ENCODE measurements around the gene SNRNP200. TPM values are rescaled to one million over a fixed set of nuclear protein-coding genes. Genes with fewer than 3 reads are reported as not detected.
A peak's percentile ranks its signal among the peaks of the same experiment; 100 is the strongest.

The SNRNP200 gene
- total RNA-seq, result 192 and 196 TPM in 2 replicates

GRCh38 chr2:96305091-96305978, at the start of gene SNRNP200:
TSS of gene SNRNP200 (minus strand) at chr2:96305546. CDS start at chr2:96305437, 109 bp downstream.
- H3K27me3 Mint-ChIP-seq (ENCODE audit: insufficient read depth), result no peaks in the 10 kb centered on the region
- H3K36me3 Mint-ChIP-seq (ENCODE audit: low read depth), result peaks cover 47% of the 10 kb centered on the region
- intact Hi-C loops (cut with micrococcal nuclease), result loop anchor here (1.0 to 5.0 kb wide), 11 partner anchors 16 to 552 kb away; partner anchors contain the start of genes ANKRD39, CIAO1 and LMAN2L
- H3K4me3 Mint-ChIP-seq, result peak within 1 kb of the TSS; percentile 99
- no peaks in the 10 kb centered on the region for H3K9me3 Mint-ChIP-seq
- H3K4me1 Mint-ChIP-seq (ENCODE audit: low read depth), result peaks cover 45% of the 10 kb centered on the region
- peak; percentile 87 for DNase-seq (ENCODE audit: low spot score)
- peak within 1 kb of the TSS; percentile 96 for H3K27ac Mint-ChIP-seq

- peaks cover 56% of the 10 kb centered on the region for H3K36me3 Mint-ChIP-seq (ENCODE audit: low read depth)
- H3K4me1 Mint-ChIP-seq (ENCODE audit: low read depth), result no peaks in the 10 kb centered on the region
- no peaks in the 10 kb centered on the region for H3K27me3 Mint-ChIP-seq (ENCODE audit: insufficient read depth)
- DNase-seq (ENCODE audit: low spot score), result no peak
- H3K4me3 Mint-ChIP-seq, result no peak overlapping the region
- H3K27ac Mint-ChIP-seq, result no peak overlapping the region
- H3K9me3 Mint-ChIP-seq, result no peaks in the 10 kb centered on the region
- intact Hi-C loops (cut with micrococcal nuclease), result no loop called here
These were observed 49.1 kb upstream of the SNRNP200 start for GRCh38 chr2:96354492-96354891.

- Mint-ChIP-seq H3K9me3 (no peaks in the 10 kb centered on the region), H3K4me1 (ENCODE audit: low read depth) (no peaks in the 10 kb centered on the region), H3K27me3 (ENCODE audit: insufficient read depth) (no peaks in the 10 kb centered on the region), H3K27ac (no peak overlapping the region), H3K4me3 (no peak overlapping the region), H3K36me3 (ENCODE audit: low read depth) (peaks cover 56% of the 10 kb centered on the region)
- DNase-seq (ENCODE audit: low spot score), result no peak
- intact Hi-C loops (cut with micrococcal nuclease), result no loop called here
These were observed 48.3 kb upstream of the SNRNP200 start for GRCh38 chr2:96353606-96354101.

GRCh38 chr2:96353032-96353561, 47.8 kb upstream of the SNRNP200 start:
- intact Hi-C loops (cut with micrococcal nuclease), result no loop called here
- Mint-ChIP-seq H3K36me3 (ENCODE audit: low read depth) (peaks cover 55% of the 10 kb centered on the region), H3K4me3 (no peak overlapping the region), H3K27me3 (ENCODE audit: insufficient read depth) (no peaks in the 10 kb centered on the region), H3K9me3 (no peaks in the 10 kb centered on the region), H3K4me1 (ENCODE audit: low read depth) (no peaks in the 10 kb centered on the region), H3K27ac (no peak overlapping the region)
- no peak for DNase-seq (ENCODE audit: low spot score)

GRCh38 chr2:96347395-96347794, 42.0 kb upstream of the SNRNP200 start:
- Mint-ChIP-seq H3K4me3 (no peak overlapping the region), H3K27me3 (ENCODE audit: insufficient read depth) (no peaks in the 10 kb centered on the region), H3K27ac (peak overlapping the region; percentile 49), H3K9me3 (no peaks in the 10 kb centered on the region), H3K4me1 (ENCODE audit: low read depth) (peaks cover 11% of the 10 kb centered on the region), H3K36me3 (ENCODE audit: low read depth) (peaks cover 69% of the 10 kb centered on the region)
- DNase-seq (ENCODE audit: low spot score), result no peak
- intact Hi-C loops (cut with micrococcal nuclease), result no loop called here

GRCh38 chr2:96345868-96346462, 40.6 kb upstream of the SNRNP200 start:
- H3K27ac Mint-ChIP-seq, result no peak overlapping the region
- H3K27me3 Mint-ChIP-seq (ENCODE audit: insufficient read depth), result no peaks in the 10 kb centered on the region
- peaks cover 71% of the 10 kb centered on the region for H3K36me3 Mint-ChIP-seq (ENCODE audit: low read depth)
- DNase-seq (ENCODE audit: low spot score), result no peak
- no peak overlapping the region for H3K4me3 Mint-ChIP-seq
- peaks cover 25% of the 10 kb centered on the region for H3K4me1 Mint-ChIP-seq (ENCODE audit: low read depth)
- H3K9me3 Mint-ChIP-seq, result no peaks in the 10 kb centered on the region
- intact Hi-C loops (cut with micrococcal nuclease), result no loop called here

- H3K27ac Mint-ChIP-seq, result no peak overlapping the region
- peaks cover 30% of the 10 kb centered on the region for H3K4me1 Mint-ChIP-seq (ENCODE audit: low read depth)
- no peak overlapping the region for H3K4me3 Mint-ChIP-seq
These were observed 40.1 kb upstream of the SNRNP200 start for GRCh38 chr2:96345438-96345837.

GRCh38 chr2:96344011-96344410, 38.7 kb upstream of the SNRNP200 start:
- intact Hi-C loops (cut with micrococcal nuclease), result no loop called here
- Mint-ChIP-seq H3K9me3 (no peaks in the 10 kb centered on the region), H3K4me3 (no peak overlapping the region), H3K4me1 (ENCODE audit: low read depth) (peaks cover 38% of the 10 kb centered on the region), H3K36me3 (ENCODE audit: low read depth) (peaks cover 67% of the 10 kb centered on the region), H3K27me3 (ENCODE audit: insufficient read depth) (no peaks in the 10 kb centered on the region), H3K27ac (peak overlapping the region; percentile 45)
- DNase-seq (ENCODE audit: low spot score), result peak; percentile 19

More at GRCh38 chr2:96345438-96345837, 40.1 kb upstream of the SNRNP200 start:
- DNase-seq (ENCODE audit: low spot score), result no peak
- intact Hi-C loops (cut with micrococcal nuclease), result no loop called here
- Mint-ChIP-seq H3K36me3 (ENCODE audit: low read depth) (peaks cover 70% of the 10 kb centered on the region), H3K9me3 (no peaks in the 10 kb centered on the region), H3K27me3 (ENCODE audit: insufficient read depth) (no peaks in the 10 kb centered on the region)

GRCh38 chr2:96342085-96342484, 36.7 kb upstream of the SNRNP200 start:
- Mint-ChIP-seq H3K36me3 (ENCODE audit: low read depth) (peaks cover 63% of the 10 kb centered on the region), H3K9me3 (no peaks in the 10 kb centered on the region), H3K27me3 (ENCODE audit: insufficient read depth) (no peaks in the 10 kb centered on the region), H3K4me3 (peak overlapping the region; percentile 46), H3K4me1 (ENCODE audit: low read depth) (peaks cover 53% of the 10 kb centered on the region), H3K27ac (peak overlapping the region; percentile 84)
- intact Hi-C loops (cut with micrococcal nuclease), result no loop called here
- peak; percentile 24 for DNase-seq (ENCODE audit: low spot score)

GRCh38 chr2:96341641-96342040, 36.3 kb upstream of the SNRNP200 start:
- no peak overlapping the region for H3K4me3 Mint-ChIP-seq
- H3K27ac Mint-ChIP-seq, result peak overlapping the region; percentile 84
- DNase-seq (ENCODE audit: low spot score), result no peak

GRCh38 chr2:96340493-96341414, 35.4 kb upstream of the SNRNP200 start:
- Mint-ChIP-seq H3K27me3 (ENCODE audit: insufficient read depth) (no peaks in the 10 kb centered on the region), H3K4me3 (peak overlapping the region; percentile 5), H3K4me1 (ENCODE audit: low read depth) (peaks cover 65% of the 10 kb centered on the region), H3K36me3 (ENCODE audit: low read depth) (peaks cover 53% of the 10 kb centered on the region), H3K9me3 (no peaks in the 10 kb centered on the region), H3K27ac (peak overlapping the region; percentile 78)
- no peak for DNase-seq (ENCODE audit: low spot score)
- intact Hi-C loops (cut with micrococcal nuclease), result no loop called here

More at GRCh38 chr2:96341641-96342040, 36.3 kb upstream of the SNRNP200 start:
- intact Hi-C loops (cut with micrococcal nuclease), result no loop called here
- Mint-ChIP-seq H3K9me3 (no peaks in the 10 kb centered on the region), H3K36me3 (ENCODE audit: low read depth) (peaks cover 60% of the 10 kb centered on the region), H3K4me1 (ENCODE audit: low read depth) (peaks cover 57% of the 10 kb centered on the region), H3K27me3 (ENCODE audit: insufficient read depth) (no peaks in the 10 kb centered on the region)

GRCh38 chr2:96336873-96337272, 31.5 kb upstream of the SNRNP200 start:
- DNase-seq (ENCODE audit: low spot score), result no peak
- Mint-ChIP-seq H3K9me3 (no peaks in the 10 kb centered on the region), H3K27me3 (ENCODE audit: insufficient read depth) (no peaks in the 10 kb centered on the region), H3K36me3 (ENCODE audit: low read depth) (peaks cover 24% of the 10 kb centered on the region), H3K4me3 (peak overlapping the region; percentile 95), H3K27ac (peak overlapping the region; percentile 93), H3K4me1 (ENCODE audit: low read depth) (peaks cover 72% of the 10 kb centered on the region)
- intact Hi-C loops (cut with micrococcal nuclease), result loop anchor here (1.0 to 5.0 kb wide), 5 partner anchors 16 to 301 kb away; partner anchors contain the start of genes ARID5A, KANSL3 and SNRNP200

All from activated T-helper 1 cell treated with anti-CD3 and anti-CD28 coated beads, Interleukin-12 subunit alpha, Interleukin-12 subunit beta, Interleukin-2, Interleukin-4 antibody, amounts not matched to agents 30 ng/mL and 10 ng/mL and 1 ng/mL, durations not matched to agents 14 hours and 24 hours and 36 hours (primary cell).